ENCODE data around the gene CD248. TPM values are rescaled to one million over a fixed set of nuclear protein-coding genes. Genes with fewer than 3 reads are reported as not detected.

The CD248 gene
- total RNA-seq, 1 experiment from 2014 or later: 0.15 TPM

- Histone ChIP-seq H3K27me3 (ENCODE audit: control insufficient read depth, insufficient read depth, low read length) (no peaks in the 10 kb centered on the region), H3K27ac (ENCODE audit: low read length) (no peak overlapping the region), H3K4me1 (ENCODE audit: control insufficient read depth, insufficient read depth, low read length) (peaks cover 9% of the 10 kb centered on the region), H3K36me3 (ENCODE audit: control insufficient read depth, insufficient read depth, low read length) (no peaks in the 10 kb centered on the region), H3K9me3 (ENCODE audit: control insufficient read depth, insufficient read depth, low read depth, low read length) (no peaks in the 10 kb centered on the region), H3K4me3 (ENCODE audit: low read depth in 2 of 2, low read length in 2 of 2) (no peak overlapping the region)
- DNase-seq (ENCODE audit: low read depth, low spot score) (no peak), ATAC-seq (no peak)
- intact Hi-C loops (cut with micrococcal nuclease; ENCODE audit: unreplicated experiment) (no loop called here), in situ Hi-C loops (cut with HindIII; ENCODE audit: low pct_unique_long_range_greater_than_20kb, low sequenced_read_pairs) (no loop called here)
- no peak for TF ChIP-seq SIN3A (IDR thresholded peaks at IDR 0.05; ENCODE audit: borderline replicate concordance, insufficient read depth, low read depth, low read length)
- TF ChIP-seq REST (IDR thresholded peaks at IDR 0.05; ENCODE audit: insufficient read depth in 1 of 2, low read depth in 2 of 2, low read length in 1 of 2): no peak
- no peak for TF ChIP-seq CTCF (IDR thresholded peaks at IDR 0.05)
- no peak for TF ChIP-seq TCF7L2 (IDR thresholded peaks at IDR 0.05; ENCODE audit: low read depth, low read length)
- TF ChIP-seq POLR2AphosphoS5 (IDR thresholded peaks at IDR 0.05; ENCODE audit: low read depth, low read length): no peak
- no TSS peak for BruUV-seq (replicated peaks)
- POLR2A ChIA-PET: no interaction called here
- CTCF ChIA-PET: interaction anchor here (0.6 to 1.0 kb wide), 2 partner anchors 34 to 40 kb away, joined by 3 to 7 read pairs; no protein-coding TSS in a partner anchor
Observed at GRCh38 chr11:66315921-66316811, 678 bp downstream of the CD248 start.

GRCh38 chr11:66315498-66315885 lies 1.4 kb downstream of the CD248 start:
- no peak overlapping the region for H3K27ac ChIP-seq (ENCODE audit: low read length)
- CTCF ChIA-PET: interaction anchor here (0.6 to 1.0 kb wide), 2 partner anchors 33 to 57 kb away, joined by 3 read pairs; no protein-coding TSS in a partner anchor
- ATAC-seq: no peak
- H3K36me3 ChIP-seq (ENCODE audit: control insufficient read depth, insufficient read depth, low read length): no peaks in the 10 kb centered on the region
- H3K4me1 ChIP-seq (ENCODE audit: control insufficient read depth, insufficient read depth, low read length): peaks cover 10% of the 10 kb centered on the region
- POLR2A ChIA-PET: no interaction called here
- intact Hi-C loops (cut with micrococcal nuclease; ENCODE audit: unreplicated experiment) (no loop called here), in situ Hi-C loops (cut with HindIII; ENCODE audit: low pct_unique_long_range_greater_than_20kb, low sequenced_read_pairs) (no loop called here)
- no peak for DNase-seq (ENCODE audit: low read depth, low spot score)
- BruUV-seq (replicated peaks): no TSS peak
- H3K4me3 ChIP-seq (ENCODE audit: low read depth in 2 of 2, low read length in 2 of 2): no peak overlapping the region
- H3K27me3 ChIP-seq (ENCODE audit: control insufficient read depth, insufficient read depth, low read length): no peaks in the 10 kb centered on the region
- TF ChIP-seq POLR2AphosphoS5 (IDR thresholded peaks at IDR 0.05; ENCODE audit: low read depth, low read length) (no peak), REST (IDR thresholded peaks at IDR 0.05; ENCODE audit: insufficient read depth in 1 of 2, low read depth in 2 of 2, low read length in 1 of 2) (no peak), CTCF (IDR thresholded peaks at IDR 0.05) (no peak), SIN3A (IDR thresholded peaks at IDR 0.05; ENCODE audit: borderline replicate concordance, insufficient read depth, low read depth, low read length) (no peak), TCF7L2 (IDR thresholded peaks at IDR 0.05; ENCODE audit: low read depth, low read length) (no peak)
- H3K9me3 ChIP-seq (ENCODE audit: control insufficient read depth, insufficient read depth, low read depth, low read length): no peaks in the 10 kb centered on the region

Measured in Panc1 (cell line).